ENCODE data around the gene ABHD12. TPM values are rescaled to one million over a fixed set of nuclear protein-coding genes. Genes with fewer than 3 reads are reported as not detected.

Gene ABHD12
- total RNA-seq, 1 donor, result 38.4 TPM

DNA sequence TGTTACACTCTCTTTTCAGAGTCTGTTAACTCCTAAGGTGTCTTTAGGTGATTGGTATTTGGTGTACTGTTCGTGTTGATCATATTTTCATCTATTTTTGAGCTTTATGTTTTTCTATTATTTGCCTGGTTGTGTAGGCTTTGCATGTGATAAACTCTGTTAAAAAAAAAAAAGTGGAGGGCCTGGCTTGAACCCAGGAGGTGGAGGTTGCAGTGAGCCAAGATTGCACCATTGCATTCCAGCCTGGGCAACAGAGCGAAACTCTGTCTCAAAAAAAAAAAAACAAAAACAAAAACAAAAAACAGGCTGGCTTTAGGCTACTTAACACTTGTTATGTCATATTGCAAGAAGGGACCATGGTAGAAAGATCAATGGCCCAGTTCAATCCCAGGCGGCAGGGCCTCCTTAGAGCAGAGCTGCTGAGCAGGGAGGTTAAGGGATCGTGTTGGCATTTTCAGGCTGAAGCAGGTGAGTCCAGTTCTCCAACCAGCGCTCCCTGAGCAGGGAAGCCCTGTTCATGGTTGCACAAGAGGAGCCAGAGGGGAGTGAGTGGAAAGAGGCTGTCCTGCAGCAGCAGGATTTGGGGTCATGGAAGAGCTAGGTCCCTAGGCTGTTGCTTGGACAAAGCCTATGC lies 134.3 kb downstream of the ABHD12 start:
- H3K4me3 ChIP-seq (ENCODE audit: low read depth, low read length), result no peak overlapping the region
- TF ChIP-seq, protein P1, sequence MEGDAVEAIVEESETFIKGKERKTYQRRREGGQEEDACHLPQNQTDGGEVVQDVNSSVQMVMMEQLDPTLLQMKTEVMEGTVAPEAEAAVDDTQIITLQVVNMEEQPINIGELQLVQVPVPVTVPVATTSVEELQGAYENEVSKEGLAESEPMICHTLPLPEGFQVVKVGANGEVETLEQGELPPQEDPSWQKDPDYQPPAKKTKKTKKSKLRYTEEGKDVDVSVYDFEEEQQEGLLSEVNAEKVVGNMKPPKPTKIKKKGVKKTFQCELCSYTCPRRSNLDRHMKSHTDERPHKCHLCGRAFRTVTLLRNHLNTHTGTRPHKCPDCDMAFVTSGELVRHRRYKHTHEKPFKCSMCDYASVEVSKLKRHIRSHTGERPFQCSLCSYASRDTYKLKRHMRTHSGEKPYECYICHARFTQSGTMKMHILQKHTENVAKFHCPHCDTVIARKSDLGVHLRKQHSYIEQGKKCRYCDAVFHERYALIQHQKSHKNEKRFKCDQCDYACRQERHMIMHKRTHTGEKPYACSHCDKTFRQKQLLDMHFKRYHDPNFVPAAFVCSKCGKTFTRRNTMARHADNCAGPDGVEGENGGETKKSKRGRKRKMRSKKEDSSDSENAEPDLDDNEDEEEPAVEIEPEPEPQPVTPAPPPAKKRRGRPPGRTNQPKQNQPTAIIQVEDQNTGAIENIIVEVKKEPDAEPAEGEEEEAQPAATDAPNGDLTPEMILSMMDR (IDR thresholded peaks at IDR 0.05; ENCODE audit: insufficient read depth, low read depth, low read length), result no peak
- DNase-seq (ENCODE audit: low read depth), result peak; percentile 50

- TF ChIP-seq, protein P1 (IDR thresholded peaks at IDR 0.05; ENCODE audit: insufficient read depth, low read depth, low read length), result no peak
- DNase-seq (ENCODE audit: low read depth), result peak; percentile 43
- H3K4me3 ChIP-seq (ENCODE audit: low read depth, low read length), result no peak overlapping the region
Observed at GRCh38 chr20:25254986-25255680, 135.5 kb downstream of the ABHD12 start.

DNA sequence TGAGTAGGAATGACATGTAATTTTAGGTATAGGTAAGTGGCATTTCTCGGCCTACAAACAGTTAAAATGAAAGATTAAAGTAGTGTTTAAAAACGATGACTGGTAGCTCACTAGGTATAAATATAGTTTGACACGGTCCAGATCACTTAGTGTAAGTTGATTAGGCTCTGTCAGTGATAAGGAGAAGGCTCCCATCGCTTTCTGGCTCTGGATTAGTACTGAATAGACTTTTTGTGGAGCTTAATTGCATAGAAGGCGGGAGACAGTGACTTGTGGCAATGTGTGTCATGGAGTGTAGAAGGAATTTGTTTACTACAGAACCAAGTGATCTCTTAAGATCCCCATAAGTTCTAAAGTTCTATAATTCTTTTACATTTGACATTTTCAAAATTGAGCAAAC lies 136.1 kb downstream of the ABHD12 start:
- TF ChIP-seq, protein P1 (IDR thresholded peaks at IDR 0.05; ENCODE audit: insufficient read depth, low read depth, low read length), result no peak
- no peak overlapping the region for H3K4me3 ChIP-seq (ENCODE audit: low read depth, low read length)
- no peak for DNase-seq (ENCODE audit: low read depth)

DNA sequence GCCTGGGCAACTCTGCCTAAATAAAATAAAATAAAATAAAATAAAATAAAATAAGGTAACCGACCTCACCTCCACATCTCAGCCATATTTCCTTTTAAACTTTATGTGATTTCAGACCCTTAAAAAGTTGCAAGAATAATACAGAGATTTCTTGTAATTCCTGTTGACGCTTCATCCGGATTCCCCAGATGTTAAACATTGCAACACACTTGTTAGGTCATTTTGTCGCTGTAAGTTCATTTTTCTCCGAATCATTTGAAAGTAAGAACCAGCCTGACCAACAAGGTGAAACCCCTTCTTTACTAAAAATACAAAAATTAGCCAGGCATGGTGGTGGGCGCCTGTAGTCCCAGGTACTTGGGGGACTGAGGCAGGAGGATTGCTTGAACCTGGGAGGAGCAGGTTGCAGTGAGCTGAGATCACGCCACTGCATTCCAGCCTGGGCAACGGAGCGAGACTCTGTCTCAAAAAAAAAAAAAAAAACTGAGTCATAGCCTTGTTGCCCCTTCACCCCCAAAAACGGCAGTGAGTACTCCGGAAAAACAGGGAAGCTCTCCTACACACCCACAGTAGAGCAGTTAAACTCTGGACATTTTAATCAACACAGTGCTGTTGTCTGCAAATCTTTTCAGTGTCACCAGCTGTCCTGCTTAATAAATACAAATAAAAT lies 136.9 kb downstream of the ABHD12 start:
- H3K4me3 ChIP-seq (ENCODE audit: low read depth, low read length), result no peak overlapping the region

DNA sequence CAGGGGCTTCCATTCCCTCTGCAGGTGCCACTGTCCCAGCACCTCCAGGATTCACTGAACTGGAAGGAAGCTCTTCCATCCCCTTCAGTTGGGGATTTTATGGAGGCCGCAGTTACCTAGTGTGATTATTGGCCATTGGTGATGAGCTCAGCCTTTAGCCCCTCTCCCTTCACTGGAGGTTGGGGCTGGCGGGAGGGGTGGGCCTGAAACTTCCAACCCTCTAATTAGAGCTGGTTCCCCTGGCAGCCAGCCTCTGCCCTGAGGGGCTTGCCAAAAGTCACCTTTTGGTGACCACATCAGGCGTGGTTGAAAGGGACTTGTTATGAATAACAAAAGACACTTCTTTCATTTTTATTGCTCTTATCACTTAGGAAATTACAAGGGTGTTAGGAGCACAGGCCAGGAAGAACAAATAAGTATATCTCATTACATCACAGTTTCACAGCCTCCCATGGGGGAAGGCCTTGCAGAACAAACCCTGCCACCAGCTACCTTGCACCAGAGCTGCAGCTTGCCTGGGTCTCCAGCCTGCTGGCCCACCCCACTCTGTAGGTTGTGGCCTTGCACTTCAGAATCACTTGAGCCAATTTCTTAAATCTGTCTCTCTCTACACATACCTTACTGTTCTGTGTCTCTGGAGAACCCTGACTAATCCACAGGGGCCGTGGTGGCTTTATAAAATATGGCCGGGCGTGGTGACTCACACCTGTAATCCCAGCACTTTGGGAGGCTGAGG lies 137.8 kb downstream of the ABHD12 start:
- no peak overlapping the region for H3K4me3 ChIP-seq (ENCODE audit: low read depth, low read length)
- TF ChIP-seq, protein P1 (IDR thresholded peaks at IDR 0.05; ENCODE audit: insufficient read depth, low read depth, low read length), result no peak
- DNase-seq (ENCODE audit: low read depth), result no peak

More for the DNA sequence above, 136.9 kb downstream of the ABHD12 start:
- TF ChIP-seq, protein P1 (IDR thresholded peaks at IDR 0.05; ENCODE audit: insufficient read depth, low read depth, low read length), result no peak
- DNase-seq (ENCODE audit: low read depth), result peak; percentile 64

DNA sequence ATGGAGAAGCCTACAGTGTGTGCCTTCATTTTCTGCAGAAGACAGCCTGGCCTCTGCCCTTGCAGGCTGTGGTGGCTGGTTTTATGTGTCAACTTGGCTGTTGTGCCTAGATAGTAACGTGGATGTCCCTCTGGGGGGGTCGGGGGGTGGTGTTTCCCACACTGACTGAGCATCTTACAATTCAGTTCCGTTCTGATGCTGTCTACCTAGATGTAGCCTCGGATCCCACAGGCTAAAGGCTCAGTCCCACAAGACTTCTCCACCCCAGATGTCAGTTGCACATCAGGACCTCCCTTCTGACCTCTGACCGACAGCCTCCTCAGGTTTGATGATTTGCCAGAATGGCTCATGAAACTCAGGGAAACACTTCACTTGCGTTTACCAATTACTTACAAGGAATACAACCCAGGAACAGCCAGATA lies 138.4 kb downstream of the ABHD12 start:
- H3K4me3 ChIP-seq (ENCODE audit: low read depth, low read length), result no peak overlapping the region
- TF ChIP-seq, protein P1 (IDR thresholded peaks at IDR 0.05; ENCODE audit: insufficient read depth, low read depth, low read length), result no peak
- no peak for DNase-seq (ENCODE audit: low read depth)

Data from fibroblast of villous mesenchyme (primary cell).